ENCODE measurements around the gene PLCH2.

DNA sequence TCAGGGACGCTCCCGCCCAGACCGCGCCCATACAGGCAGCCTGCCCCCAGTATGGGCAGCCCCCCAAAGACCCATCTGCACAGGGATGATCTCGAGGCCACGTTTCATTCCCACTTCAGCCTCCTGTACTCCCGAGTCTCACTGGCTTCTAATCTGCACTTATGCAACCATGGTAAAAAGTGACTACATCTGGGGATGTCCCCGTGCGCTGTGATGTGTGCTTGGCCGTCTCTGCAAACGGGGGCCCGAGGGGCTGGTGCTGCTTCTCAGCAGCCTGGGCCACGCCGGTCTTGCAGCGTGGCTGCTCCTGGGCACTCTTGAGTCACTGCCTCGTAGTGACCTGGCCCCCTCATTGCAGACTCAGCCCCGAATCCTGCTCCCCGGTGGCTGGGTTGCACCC lies 17.4 kb upstream of the PLCH2 start:
- no peak for TF ChIP-seq GATA2 (IDR thresholded peaks at IDR 0.05; ENCODE audit: low read depth, low read length)
- no peak for TF ChIP-seq GATA3 (IDR thresholded peaks at IDR 0.05; ENCODE audit: low read depth, low read length)

Data from SH-SY5Y (cell line).